ENCODE results near the gene ASB15.

DNA sequence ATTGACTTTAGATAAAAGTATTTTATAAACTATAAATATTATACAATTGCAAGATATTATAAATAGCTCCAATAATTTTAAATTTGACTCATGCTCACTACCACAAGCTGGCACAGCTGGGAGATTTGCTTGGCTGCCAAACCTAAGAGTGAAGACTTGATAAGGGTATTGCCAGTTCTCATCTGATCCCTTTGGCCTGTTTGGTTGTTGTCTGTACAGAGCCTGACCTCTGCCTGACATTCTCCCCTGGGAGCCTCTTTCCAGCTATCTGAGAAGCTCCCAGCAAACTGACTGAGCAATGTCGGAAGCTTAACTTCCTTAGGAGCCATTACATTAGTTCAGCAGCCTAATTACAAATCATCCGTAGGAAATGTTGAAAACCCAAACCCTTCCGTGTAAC is 43.9 kb downstream of the ASB15 start:
- TF ChIP-seq POLR2A (IDR thresholded peaks at IDR 0.05) (no peak), EP300 (IDR thresholded peaks at IDR 0.05) (no peak)

Measured in sigmoid colon (tissue), 4 donors.